Measurements from ENCODE around the gene CFAP43.
A peak's percentile ranks its signal among the peaks of the same experiment; 100 is the strongest.
"Not testable (repeated sequence)": the region's sequence is repeated elsewhere in the genome, so short reads cannot be mapped to it uniquely, and the experiment has no call there.

The CFAP43 gene

DNA sequence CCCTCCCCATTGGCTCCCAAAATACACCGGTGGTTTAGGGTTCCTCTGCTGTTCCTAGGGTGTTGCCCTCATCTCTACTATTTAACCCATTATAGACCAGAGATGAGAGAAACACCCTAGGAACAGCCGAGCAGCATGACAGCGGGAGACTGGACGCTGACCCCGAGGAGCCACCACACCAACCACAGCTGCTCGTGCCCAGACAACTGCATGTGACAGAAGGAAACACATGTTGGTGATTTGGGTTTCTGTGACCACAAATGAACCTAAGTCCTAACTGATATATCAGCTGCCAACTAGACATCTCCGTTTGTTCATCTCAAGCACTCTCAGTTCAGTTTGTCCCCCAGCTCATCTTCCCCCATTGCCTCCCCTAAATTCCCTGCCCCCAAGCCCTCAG is 13.4 kb downstream of the CFAP43 start:
- DNase-seq = no peak

DNA sequence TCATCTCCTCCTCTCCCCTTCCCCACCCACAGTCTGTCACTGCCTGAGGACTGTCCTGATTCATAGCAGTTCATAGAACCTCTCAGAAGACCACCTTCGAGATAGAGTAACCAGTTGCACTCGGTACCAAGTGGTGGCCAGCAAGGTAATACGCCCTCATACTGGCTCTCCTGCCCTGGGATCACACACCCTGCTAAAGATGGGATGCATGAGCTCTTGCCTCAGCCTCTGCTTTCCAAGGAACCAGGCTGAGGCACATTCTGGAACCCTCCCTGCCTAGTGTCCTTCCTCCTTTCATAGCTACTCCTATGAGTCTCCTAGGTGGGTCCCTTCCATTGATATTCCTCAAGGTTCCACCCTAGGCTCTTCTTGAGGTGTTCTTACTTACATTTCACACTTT is 15.5 kb downstream of the CFAP43 start:
- no peak for DNase-seq

DNA sequence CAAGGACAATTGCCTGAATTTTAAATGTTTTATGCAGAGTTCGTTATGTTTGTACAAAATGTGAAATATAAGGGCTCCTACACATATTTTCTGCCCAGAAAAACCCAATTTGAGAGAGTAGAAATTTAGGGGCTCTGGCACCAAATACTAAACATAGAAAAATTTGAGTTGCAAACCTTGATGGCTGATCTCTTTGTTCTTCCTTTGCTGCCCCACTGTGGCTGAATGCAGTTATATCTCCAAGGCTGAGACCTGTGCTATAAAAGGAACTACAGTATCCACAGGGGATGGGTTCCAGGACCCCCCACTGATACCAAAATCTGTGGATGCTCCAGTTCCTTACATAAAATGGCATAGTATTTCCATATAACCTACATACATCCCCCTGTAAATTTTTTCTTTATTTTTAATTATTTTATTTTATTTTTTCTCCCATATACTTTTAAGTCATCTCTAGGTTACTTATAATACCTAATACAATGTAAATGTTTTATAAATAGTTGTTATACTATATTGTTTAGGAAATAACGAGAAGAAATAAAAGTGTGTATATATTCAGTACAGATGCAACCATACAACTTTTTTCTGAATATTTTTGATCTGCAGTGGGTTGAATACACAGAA is 22.5 kb downstream of the CFAP43 start:
- DNase-seq = peak; percentile 15

- DNase-seq = no peak
Measured at GRCh38 chr10:104208730-104209129, 23.4 kb downstream of the CFAP43 start.

DNA sequence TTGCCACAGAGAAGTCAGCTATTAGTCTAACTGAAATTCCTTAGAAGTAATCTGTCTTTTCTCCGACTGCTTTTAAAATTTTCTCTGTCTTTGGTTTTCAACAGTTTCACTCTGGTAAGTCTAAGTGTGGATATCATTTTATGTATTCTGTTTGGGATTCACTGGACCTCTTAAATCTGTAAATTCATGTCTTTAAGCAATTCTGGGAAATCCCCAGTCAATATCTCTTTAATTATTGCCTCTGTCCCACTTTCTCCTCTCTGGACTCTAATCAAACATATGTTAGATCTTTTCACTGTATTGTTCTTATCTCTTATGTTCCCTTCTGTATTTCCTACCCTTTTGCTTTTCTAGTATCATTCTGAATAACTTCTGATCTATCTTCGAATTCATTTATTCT is 29.9 kb downstream of the CFAP43 start:
- DNase-seq = no peak

GRCh38 chr10:104201636-104202035 is 30.5 kb downstream of the CFAP43 start:
- no peak for DNase-seq

- no peak for DNase-seq
Measured at GRCh38 chr10:104199567-104199966, 32.6 kb downstream of the CFAP43 start.

- DNase-seq = no peak
Measured at GRCh38 chr10:104197364-104197763, 34.8 kb downstream of the CFAP43 start.

- DNase-seq = no peak
Measured at GRCh38 chr10:104195706-104196105, 36.5 kb downstream of the CFAP43 start.

GRCh38 chr10:104193787-104194186 is 38.4 kb downstream of the CFAP43 start:
- no peak for DNase-seq

- no peak for DNase-seq
Measured at GRCh38 chr10:104190695-104191094, 41.5 kb downstream of the CFAP43 start.

GRCh38 chr10:104183682-104184081 is 48.5 kb downstream of the CFAP43 start:
- no peak for DNase-seq

DNA sequence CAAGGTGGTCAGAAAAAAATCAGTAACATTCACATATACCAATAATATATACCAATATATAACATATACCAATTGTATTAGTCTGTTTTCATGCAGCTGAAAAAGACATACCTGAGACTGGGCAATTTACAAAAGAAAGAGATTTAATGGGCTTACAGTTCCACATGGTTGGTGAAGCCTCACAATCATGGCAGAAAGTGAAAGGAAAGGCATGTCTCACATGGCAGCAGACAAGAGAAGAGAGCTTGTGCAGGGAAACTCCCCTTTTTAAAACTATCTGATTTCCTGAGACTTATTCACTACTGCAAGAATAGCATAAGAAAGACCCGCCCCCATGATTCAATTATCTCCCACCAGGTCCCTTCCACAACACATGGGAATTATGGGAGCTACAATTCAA is 58.0 kb downstream of the CFAP43 start:
- not testable (repeated sequence) for DNase-seq

- DNase-seq = no peak
Measured at GRCh38 chr10:104170610-104171254, 61.4 kb downstream of the CFAP43 start.

- no peak for DNase-seq
Measured at GRCh38 chr10:104155591-104155990, 76.6 kb downstream of the CFAP43 start.

DNA sequence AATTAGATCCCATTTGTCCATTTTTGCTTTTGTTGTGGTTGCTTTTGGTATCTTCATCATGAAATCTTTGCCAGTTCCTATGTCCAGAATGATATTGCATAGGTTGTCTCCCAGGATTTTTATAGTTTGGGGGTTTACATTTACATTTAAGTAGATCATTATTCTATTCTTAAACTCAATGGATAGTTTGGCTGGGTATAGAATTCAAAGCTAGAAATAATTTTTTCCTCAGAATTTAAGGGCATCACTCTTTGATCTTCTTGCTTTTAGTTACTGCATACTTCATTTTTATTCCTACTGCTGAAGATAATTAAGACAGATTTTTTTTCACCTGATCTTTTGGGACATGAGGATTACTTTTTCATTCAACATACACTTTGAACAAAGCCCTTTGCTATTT is 80.4 kb downstream of the CFAP43 start:
- no peak for DNase-seq

DNA sequence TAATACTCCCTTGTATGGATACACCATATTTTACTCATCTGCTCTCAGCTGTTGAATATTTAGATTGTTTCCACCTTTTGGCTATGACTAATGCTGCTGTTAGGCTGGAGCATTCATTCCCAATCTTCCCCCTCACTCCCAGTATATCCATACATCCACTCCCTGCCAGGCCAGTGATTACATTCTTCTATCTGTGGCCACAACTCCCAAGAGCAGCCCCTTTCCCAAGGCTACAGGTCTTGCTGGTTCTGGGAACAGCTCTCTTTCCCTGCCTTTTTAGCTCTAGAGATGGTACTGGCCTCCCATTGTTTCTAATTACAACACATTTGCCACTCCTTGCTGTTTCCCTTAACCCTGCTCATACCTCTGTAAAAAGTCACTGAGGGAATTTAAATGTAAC is 82.0 kb downstream of the CFAP43 start:
- no peak for DNase-seq

GRCh38 chr10:104146882-104147281 is 85.3 kb downstream of the CFAP43 start:
- peak; percentile 1 for DNase-seq

DNA sequence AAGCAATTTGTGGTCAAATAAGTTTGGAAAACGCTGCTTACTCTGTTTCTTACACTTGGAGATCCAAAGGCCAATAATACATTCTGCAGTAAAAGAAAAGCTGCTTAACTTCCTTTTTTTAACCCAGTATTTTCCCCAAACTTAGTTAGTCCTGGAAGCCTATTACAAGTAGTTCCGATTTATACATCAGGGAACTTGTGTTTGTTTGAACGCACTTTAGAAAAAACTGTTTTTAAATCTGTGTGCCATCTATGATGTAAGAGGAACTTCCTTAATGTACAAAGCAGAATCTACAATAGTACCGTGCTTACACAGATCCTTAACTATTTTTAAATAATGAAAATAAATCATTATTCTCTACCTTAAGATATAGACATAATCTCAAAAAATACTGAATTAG is 87.2 kb downstream of the CFAP43 start:
- DNase-seq = no peak

GRCh38 chr10:104143829-104144228 is 88.3 kb downstream of the CFAP43 start:
- no peak for DNase-seq

- DNase-seq = no peak
Measured at GRCh38 chr10:104142081-104142480, 90.1 kb downstream of the CFAP43 start.

- no peak for DNase-seq
Measured at GRCh38 chr10:104139221-104139620, 92.9 kb downstream of the CFAP43 start.

GRCh38 chr10:104138131-104138530 is 94.0 kb downstream of the CFAP43 start:
- no peak for DNase-seq

DNA sequence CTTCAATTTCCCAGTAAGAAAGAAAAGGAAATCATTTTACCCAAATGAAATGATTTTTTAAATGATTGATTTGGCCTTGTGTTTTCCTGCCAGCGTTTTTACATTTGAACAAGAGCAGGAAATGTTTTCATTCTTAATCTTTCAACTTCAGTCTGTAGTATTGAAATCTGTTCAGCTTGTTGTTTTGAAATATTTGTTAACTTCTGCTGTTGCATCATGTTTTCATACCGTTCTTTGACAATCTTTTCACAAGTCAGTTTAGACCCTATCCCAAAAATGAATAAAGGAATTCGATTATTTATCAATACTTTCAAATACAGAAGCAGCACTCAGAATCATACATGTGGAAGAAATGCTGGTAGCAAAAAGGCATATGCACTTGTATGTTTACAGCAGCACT is 102.1 kb downstream of the CFAP43 start:
- no peak for DNase-seq

DNA sequence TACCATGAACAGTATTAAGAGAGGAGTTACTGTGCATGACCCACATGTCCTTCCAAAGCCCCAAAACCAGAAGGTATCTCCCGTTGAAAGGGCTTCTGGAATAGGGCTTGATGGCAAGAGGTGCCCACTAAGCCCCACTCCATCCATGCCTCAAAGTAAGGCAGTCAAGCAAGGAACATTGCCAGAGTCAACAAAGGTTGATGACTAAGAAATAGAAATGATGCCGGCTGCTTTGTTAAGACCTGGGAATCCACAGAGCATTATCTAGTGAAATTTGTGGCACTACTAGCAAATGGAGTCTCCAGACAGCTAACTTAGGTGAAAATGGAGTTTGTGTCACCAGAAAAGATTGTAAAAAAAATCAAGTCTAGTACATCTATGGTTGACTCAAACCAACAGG is 104.0 kb downstream of the CFAP43 start:
- no peak for DNase-seq

All from NCI-H1105 treated with DMSO at 0.1 percent for 48 hours (cell line).